GM23338 (cell line): ENCODE measurements around the gene SGCD. TPM values are rescaled to one million over a fixed set of nuclear protein-coding genes. Genes with fewer than 3 reads are reported as not detected.

ENCODE experiments used
- ATAC-seq: fragments of 200-7000 bp; cut with Tn5 transposase; 3 replicates; pipeline ENCODE4 v1.9.1; 2020
- DNase-seq: peaks from one replicate; pipeline ENCODE4 v3.0.0-alpha.2; 2015; ENCODE audit warnings: low spot score
- H2AFZ ChIP-seq: fragments of 200-600 bp; sonication (generic); 2 replicates; pipeline ENCODE4 v1.8.0; 2016; ENCODE audit warnings: antibody characterized with exemption, mild to moderate bottlenecking, moderate library complexity
- H3F3A ChIP-seq: fragments of 200-600 bp; sonication (generic); replicated peaks from 2 replicates; pipeline ENCODE4 v1.8.0; 2017; ENCODE audit warnings: antibody characterized with exemption, mixed run types, low read depth
- H3K27ac ChIP-seq: fragments of 200-600 bp; sonication (generic); 2 replicates; pipeline ENCODE4 v1.6.1; 2016; ENCODE audit warnings: low read depth
- H3K27me3 ChIP-seq: fragments of 200-600 bp; sonication (generic); 2 replicates; pipeline ENCODE4 v1.8.0; 2016; ENCODE audit warnings: mild to moderate bottlenecking, mixed run types, moderate library complexity; ENCODE audit not compliant: insufficient read depth
- H3K36me3 ChIP-seq: fragments of 200-600 bp; sonication (generic); 2 replicates; pipeline ENCODE4 v1.8.0; 2016; ENCODE audit warnings: mild to moderate bottlenecking; ENCODE audit not compliant: insufficient read depth
- H3K4me1 ChIP-seq: fragments of 200-600 bp; sonication (generic); 2 replicates; pipeline ENCODE4 v1.8.0; 2016; ENCODE audit warnings: mild to moderate bottlenecking, moderate library complexity; ENCODE audit not compliant: insufficient read depth
- H3K4me2 ChIP-seq: fragments of 200-600 bp; sonication (generic); 2 replicates; pipeline ENCODE4 v1.7.1; 2017; ENCODE audit warnings: mixed run types
- H3K4me3 ChIP-seq: fragments of 200-600 bp; sonication (generic); 2 replicates; pipeline ENCODE4 v1.6.1; 2016; ENCODE audit warnings: mixed run types
- H3K79me2 ChIP-seq: fragments of 200-600 bp; sonication (generic); replicated peaks from 2 replicates; pipeline ENCODE4 v1.8.0; 2017; ENCODE audit warnings: mild to moderate bottlenecking; ENCODE audit not compliant: insufficient read depth
- H3K9me2 ChIP-seq: fragments of 200-600 bp; sonication (generic); 2 replicates; pipeline ENCODE4 v1.8.0; 2017; ENCODE audit not compliant: insufficient read depth
- H4K20me1 ChIP-seq: fragments of 200-600 bp; sonication (generic); replicated peaks from 2 replicates; pipeline ENCODE4 v1.8.0; 2017; ENCODE audit warnings: mild to moderate bottlenecking; ENCODE audit not compliant: insufficient read depth
- H3K27ac Mint-ChIP-seq: 2 replicates; pipeline ENCODE4 v1.8.0; 2020; ENCODE audit warnings: inconsistent platforms, mild to moderate bottlenecking, moderate library complexity, mixed read lengths
- H3K27me3 Mint-ChIP-seq: 3 replicates; pipeline ENCODE4 v1.8.0; 2022; ENCODE audit warnings: low read depth, mild to moderate bottlenecking, moderate library complexity, mixed read lengths, inconsistent platforms; ENCODE audit not compliant: insufficient read depth, poor library complexity
- H3K36me3 Mint-ChIP-seq: 3 replicates; pipeline ENCODE4 v1.8.0; 2021; ENCODE audit warnings: low read depth, mild to moderate bottlenecking, inconsistent platforms, moderate library complexity, mixed read lengths
- H3K4me1 Mint-ChIP-seq: 3 replicates; pipeline ENCODE4 v1.8.0; 2020; ENCODE audit warnings: mild to moderate bottlenecking, inconsistent platforms, mixed read lengths
- H3K4me3 Mint-ChIP-seq: 3 replicates; pipeline ENCODE4 v1.8.0; 2021; ENCODE audit warnings: moderate library complexity, mild to moderate bottlenecking, inconsistent platforms, mixed read lengths
- H3K9me3 Mint-ChIP-seq: 3 replicates; pipeline ENCODE4 v1.8.0; 2020; ENCODE audit warnings: moderate library complexity, mild to moderate bottlenecking, inconsistent platforms, mixed read lengths
- CTCF ChIP-seq, 2 experiments: fragments of 200-600 bp in 1 of 2; sonication (generic) in 1 of 2; conservative IDR thresholded peaks; 2 replicates each; pipeline versions ENCODE4 v1.5.1 to v1.6.1; 2016 to 2017; ENCODE audit warnings: antibody characterized with exemption in 2 of 2, low read depth in 2 of 2, mild to moderate bottlenecking in 2 of 2, moderate library complexity in 1 of 2
- ETS1 ChIP-seq: IDR thresholded peaks from 2 replicates; pipeline ENCODE4 v1.6.1; 2016; ENCODE audit warnings: antibody characterized with exemption
- POLR2AphosphoS5 ChIP-seq: IDR thresholded peaks from 2 replicates; pipeline ENCODE4 v1.6.1; 2016; ENCODE audit warnings: antibody characterized with exemption, low read depth
- ZNF114 ChIP-seq: fragments of 250-450 bp; sonication (Bioruptor Pico); IDR thresholded peaks from 2 replicates; pipeline ENCODE4 v1.5.0; 2020; ENCODE audit warnings: mild to moderate bottlenecking, moderate library complexity
- polyA plus RNA-seq: library from polyadenylated mRNA; unstranded; fragments of >200 nt; fragmentation: Nextera tagmentation; extraction: Ambion mirVana; gene quantifications from 2 replicates; pipeline ENCODE4 v1.2.1, GENCODE V29; 2016
- total RNA-seq: library from RNA; depleted of rRNA; stranded (reverse); fragments of >200 nt; shearing (Covaris generic); gene quantifications from 2 replicates; pipeline ENCODE4 v1.2.3, GENCODE V29; 2014
- TF ChIP-seq, protein P1 (sequence below): IDR thresholded peaks from one replicate; pipeline ENCODE4 v1.6.1; 2018; ENCODE audit warnings: antibody characterized with exemption; ENCODE audit not compliant: unreplicated experiment

SGCD gene
- total and polyA plus RNA-seq, 2 experiments from 2014 or later, result 0.03 to 0.05 TPM

GRCh38 chr5:156388233-156388632 is 61.3 kb downstream of the SGCD start:
- H3K4me2 ChIP-seq, result no peak overlapping the region
- H3F3A ChIP-seq, result no peaks in the 10 kb centered on the region
- H3K36me3 Mint-ChIP-seq, result no peaks in the 10 kb centered on the region
- no peak overlapping the region for H3K4me3 Mint-ChIP-seq
- H3K9me2 ChIP-seq, result no peaks in the 10 kb centered on the region
- no peak overlapping the region for H2AFZ ChIP-seq
- no peak for DNase-seq
- no peaks in the 10 kb centered on the region for H3K4me1 ChIP-seq
- H3K4me1 Mint-ChIP-seq, result no peaks in the 10 kb centered on the region
- no peaks in the 10 kb centered on the region for H3K9me3 Mint-ChIP-seq
- no peak overlapping the region for H3K27ac Mint-ChIP-seq
- no peak overlapping the region for H3K4me3 ChIP-seq
- H3K36me3 ChIP-seq, result no peaks in the 10 kb centered on the region
- ATAC-seq, result no peak
- TF ChIP-seq POLR2AphosphoS5, result no peak
- no peaks in the 10 kb centered on the region for H3K27me3 ChIP-seq
- no peak overlapping the region for H3K27ac ChIP-seq
- H3K27me3 Mint-ChIP-seq, result no peaks in the 10 kb centered on the region
- H3K79me2 ChIP-seq, result no peaks in the 10 kb centered on the region
- H4K20me1 ChIP-seq, result no peaks in the 10 kb centered on the region

- Histone ChIP-seq H3K4me1 (no peaks in the 10 kb centered on the region), H3K9me2 (no peaks in the 10 kb centered on the region), H3K4me2 (no peak overlapping the region), H4K20me1 (no peaks in the 10 kb centered on the region), H2AFZ (no peak overlapping the region), H3K79me2 (no peaks in the 10 kb centered on the region), H3F3A (no peaks in the 10 kb centered on the region), H3K27me3 (no peaks in the 10 kb centered on the region), H3K4me3 (no peak overlapping the region), H3K27ac (no peak overlapping the region), H3K36me3 (no peaks in the 10 kb centered on the region)
- ATAC-seq (no peak), DNase-seq (no peak)
- no peak overlapping the region for H3K4me3 Mint-ChIP-seq
- H3K27ac Mint-ChIP-seq, result no peak overlapping the region
- no peaks in the 10 kb centered on the region for H3K4me1 Mint-ChIP-seq
- H3K27me3 Mint-ChIP-seq, result no peaks in the 10 kb centered on the region
- TF ChIP-seq, protein P1, sequence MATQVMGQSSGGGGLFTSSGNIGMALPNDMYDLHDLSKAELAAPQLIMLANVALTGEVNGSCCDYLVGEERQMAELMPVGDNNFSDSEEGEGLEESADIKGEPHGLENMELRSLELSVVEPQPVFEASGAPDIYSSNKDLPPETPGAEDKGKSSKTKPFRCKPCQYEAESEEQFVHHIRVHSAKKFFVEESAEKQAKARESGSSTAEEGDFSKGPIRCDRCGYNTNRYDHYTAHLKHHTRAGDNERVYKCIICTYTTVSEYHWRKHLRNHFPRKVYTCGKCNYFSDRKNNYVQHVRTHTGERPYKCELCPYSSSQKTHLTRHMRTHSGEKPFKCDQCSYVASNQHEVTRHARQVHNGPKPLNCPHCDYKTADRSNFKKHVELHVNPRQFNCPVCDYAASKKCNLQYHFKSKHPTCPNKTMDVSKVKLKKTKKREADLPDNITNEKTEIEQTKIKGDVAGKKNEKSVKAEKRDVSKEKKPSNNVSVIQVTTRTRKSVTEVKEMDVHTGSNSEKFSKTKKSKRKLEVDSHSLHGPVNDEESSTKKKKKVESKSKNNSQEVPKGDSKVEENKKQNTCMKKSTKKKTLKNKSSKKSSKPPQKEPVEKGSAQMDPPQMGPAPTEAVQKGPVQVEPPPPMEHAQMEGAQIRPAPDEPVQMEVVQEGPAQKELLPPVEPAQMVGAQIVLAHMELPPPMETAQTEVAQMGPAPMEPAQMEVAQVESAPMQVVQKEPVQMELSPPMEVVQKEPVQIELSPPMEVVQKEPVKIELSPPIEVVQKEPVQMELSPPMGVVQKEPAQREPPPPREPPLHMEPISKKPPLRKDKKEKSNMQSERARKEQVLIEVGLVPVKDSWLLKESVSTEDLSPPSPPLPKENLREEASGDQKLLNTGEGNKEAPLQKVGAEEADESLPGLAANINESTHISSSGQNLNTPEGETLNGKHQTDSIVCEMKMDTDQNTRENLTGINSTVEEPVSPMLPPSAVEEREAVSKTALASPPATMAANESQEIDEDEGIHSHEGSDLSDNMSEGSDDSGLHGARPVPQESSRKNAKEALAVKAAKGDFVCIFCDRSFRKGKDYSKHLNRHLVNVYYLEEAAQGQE, result no peak
- TF ChIP-seq ZNF114 (CRISPR knock-in tag), result no peak
- no peak for TF ChIP-seq CTCF (conservative IDR thresholded peaks at IDR 0.05; ENCODE audit: low read depth in 2 of 2)
- TF ChIP-seq POLR2AphosphoS5, result no peak
- no peak for TF ChIP-seq ETS1
- no peaks in the 10 kb centered on the region for H3K9me3 Mint-ChIP-seq
- no peaks in the 10 kb centered on the region for H3K36me3 Mint-ChIP-seq
Observed at GRCh38 chr5:156391139-156391538, 64.2 kb downstream of the SGCD start.
